GM12878 (cell line): ENCODE data around the gene GRIN2D. TPM values are rescaled to one million over a fixed set of nuclear protein-coding genes. Genes with fewer than 3 reads are reported as not detected.

Experiments
- ATAC-seq: fragments of 200-7000 bp; cut with Tn5 transposase; 3 replicates; pipeline ENCODE4 v1.9.1; 2020; ENCODE audit warnings: mild to moderate bottlenecking, moderate library complexity
- BruUV-seq: library from RNA; stranded (reverse); fragments of 400-500 nt; replicated peaks from 2 replicates; lab custom pipeline; 2021; lab: Mats Ljungman, UMichigan
- CTCF ChIA-PET: fragments of 300-600 bp; sonication (Branson Sonifier 250); formaldehyde crosslinking; extraction: SDS; loops from one replicate; lab custom pipeline; 2021; ENCODE audit warnings: inconsistent platforms; lab: Yijun Ruan, JAX
- POLR2A ChIA-PET: fragments of 350-600 bp; formaldehyde crosslinking; extraction: SDS; loops from one replicate; lab custom pipeline; 2021; ENCODE audit warnings: inconsistent platforms; lab: Charles Lee
- RAD21 ChIA-PET: fragments of 300-600 bp; sonication (Branson Sonifier 250); formaldehyde crosslinking; loops from one replicate; lab custom pipeline; 2023; ENCODE audit warnings: antibody characterized with exemption; ENCODE audit not compliant: unreplicated experiment; lab: Charles Lee
- SMC1A ChIA-PET: fragments of 300-600 bp; sonication (Branson Sonifier 250); formaldehyde crosslinking; loops from one replicate; lab custom pipeline; 2023; ENCODE audit not compliant: unreplicated experiment, uncharacterized antibody; lab: Charles Lee
- DNase-seq: peaks from one replicate; pipeline ENCODE4 v3.0.0-alpha.2; 2011; ENCODE audit warnings: low read depth, low spot score
- FAIRE-seq: peaks from 3 replicates; lab custom pipeline; 2011; peaks lifted over from hg19 to GRCh38; lab: Jason Lieb, UNC
- H2AFZ ChIP-seq: 2 replicates; pipeline ENCODE4 v1.6.0; 2011; ENCODE audit warnings: low read depth, low read length, control low read depth; ENCODE audit not compliant: control insufficient read depth
- H3K27ac ChIP-seq: 2 replicates; pipeline ENCODE4 v1.5.1; 2011; ENCODE audit warnings: control low read depth; ENCODE audit not compliant: control insufficient read depth, insufficient read depth
- H3K27me3 ChIP-seq, 2 experiments: replicated peaks in 1 of 2; 2 replicates each; pipeline versions ENCODE4 v1.6.0 to v1.6.1; 2011; ENCODE audit warnings: low read length in 1 of 2; ENCODE audit not compliant: control insufficient read depth in 2 of 2, insufficient read depth in 2 of 2
- H3K36me3 ChIP-seq, 2 experiments: 2 replicates each; pipeline ENCODE4 v1.5.1; 2011; ENCODE audit warnings: low read length in 1 of 2; ENCODE audit not compliant: control insufficient read depth in 2 of 2, insufficient read depth in 2 of 2
- H3K4me1 ChIP-seq: 2 replicates; pipeline ENCODE4 v1.6.1; 2011; ENCODE audit warnings: mild to moderate bottlenecking, low read length, moderate library complexity, mixed read lengths; ENCODE audit not compliant: control insufficient read depth, insufficient read depth
- H3K4me2 ChIP-seq: 2 replicates; pipeline ENCODE4 v1.6.0; 2011; ENCODE audit warnings: control low read depth; ENCODE audit not compliant: control insufficient read depth, insufficient read depth
- H3K4me3 ChIP-seq: fragments of 200-600 bp; sonication (generic); 2 replicates; pipeline ENCODE4 v1.5.1; 2016
- H3K79me2 ChIP-seq: 2 replicates; pipeline ENCODE4 v1.6.0; 2011; ENCODE audit warnings: low read length; ENCODE audit not compliant: control insufficient read depth, insufficient read depth
- H3K9ac ChIP-seq: 2 replicates; pipeline ENCODE4 v1.8.0; 2011; ENCODE audit warnings: low read length, control low read depth, mixed read lengths; ENCODE audit not compliant: control insufficient read depth, insufficient read depth
- H3K9me3 ChIP-seq: replicated peaks from 3 replicates; pipeline ENCODE4 v1.5.1; 2011; ENCODE audit warnings: mild to moderate bottlenecking, low read length; ENCODE audit not compliant: control insufficient read depth, insufficient read depth
- H4K20me1 ChIP-seq: 2 replicates; pipeline ENCODE4 v1.6.0; 2011; ENCODE audit not compliant: control insufficient read depth, insufficient read depth
- CTCF ChIP-seq, 3 experiments: IDR thresholded peaks in 2 of 3; conservative IDR thresholded peaks in 1 of 3; 2 replicates each; pipeline ENCODE4 v1.5.1; 2011; ENCODE audit warnings: low read depth in 3 of 3, low read length in 3 of 3, mild to moderate bottlenecking in 3 of 3, control low read depth in 2 of 3, moderate library complexity in 2 of 3, inconsistent platforms in 1 of 3, mixed read lengths in 1 of 3; ENCODE audit not compliant: control insufficient read depth in 2 of 3, insufficient read depth in 1 of 3; ENCODE audit errors: extremely low read depth in 1 of 3
- HDGF ChIP-seq: fragments of 450-650 bp; IDR thresholded peaks from 2 replicates; pipeline ENCODE4 v1.6.1; 2016; ENCODE audit warnings: antibody characterized with exemption
- IKZF1 ChIP-seq: fragments of 450-650 bp; conservative IDR thresholded peaks from 2 replicates; pipeline ENCODE4 v1.6.1; 2017; ENCODE audit warnings: antibody characterized with exemption, mild to moderate bottlenecking
- KAT2A ChIP-seq: conservative IDR thresholded peaks from 2 replicates; pipeline ENCODE4 v1.6.1; 2011; ENCODE audit warnings: low read depth, low read length; ENCODE audit not compliant: control insufficient read depth
- RAD21 ChIP-seq: IDR thresholded peaks from 2 replicates; pipeline ENCODE4 v1.6.1; 2011; ENCODE audit warnings: mild to moderate bottlenecking, low read depth, low read length, moderate library complexity; ENCODE audit not compliant: insufficient read depth
- RUNX3 ChIP-seq: IDR thresholded peaks from 2 replicates; pipeline ENCODE4 v1.6.1; 2012; ENCODE audit warnings: low read length, inconsistent platforms
- SMARCA5 ChIP-seq: fragments of 450-650 bp; IDR thresholded peaks from 2 replicates; pipeline ENCODE4 v1.6.1; 2017; ENCODE audit warnings: mild to moderate bottlenecking
- SMC3 ChIP-seq: IDR thresholded peaks from 2 replicates; pipeline ENCODE4 v1.6.1; 2011; ENCODE audit warnings: low read length, improper control_type of control experiment, borderline replicate concordance
- YY1 ChIP-seq: IDR thresholded peaks from 2 replicates; pipeline ENCODE4 v1.6.1; 2011; ENCODE audit warnings: low read depth, mild to moderate bottlenecking, low read length
- ZNF207 ChIP-seq: fragments of 450-650 bp; IDR thresholded peaks from 2 replicates; pipeline ENCODE4 v1.6.1; 2014; ENCODE audit warnings: antibody characterized with exemption, mild to moderate bottlenecking, borderline replicate concordance
- WGBS: methylation state at CpG from one replicate; pipeline ENCODE4 v1.1.6; 2016; ENCODE audit warnings: low lambda C conversion rate; ENCODE audit not compliant: insufficient replicate concordance, insufficient coverage; ENCODE audit errors: missing lambda C conversion rate; 5-methylcytosine and 5-hydroxymethylcytosine counted together
- in situ Hi-C: fragments of 300-500 bp; cut with MboI; formaldehyde crosslinking; loops from 9 replicates; pipeline ENCODE4 v1.14.3; 2018; ENCODE audit warnings: mixed read lengths
- intact Hi-C: fragments of 100-400 bp; cut with micrococcal nuclease; formaldehyde crosslinking; loops from one replicate; pipeline ENCODE4 v1.14.2; 2022; ENCODE audit not compliant: unreplicated experiment
- polyA plus RNA-seq, 11 experiments: library from polyadenylated mRNA; depleted of rRNA in 4 of 11; unstranded in 6 of 11; stranded (reverse) in 5 of 11; fragments of >200 nt; fragmentation: Nextera tagmentation in 4 of 11; fragmentation: Illumina TruSeq in 1 of 11; extraction: Ambion mirVana in 4 of 11; extraction: Trizol in 1 of 11; gene quantifications; 1 replicate in 1 of 11; 2 replicates in 10 of 11; pipeline versions ENCODE4 v1.2.1 to v1.2.3, GENCODE V29; 2011 to 2016; ENCODE audit warnings: inconsistent platforms in 2 of 11, missing spikeins in 2 of 11, low read depth in 1 of 11
- total RNA-seq, 4 experiments: library from RNA; depleted of rRNA in 3 of 4; stranded (reverse); fragments of >200 nt in 3 of 4; fragmentation: Illumina TruSeq in 1 of 4; extraction: Trizol in 1 of 4; gene quantifications; 2 replicates each; pipeline versions ENCODE4 v1.2.1 to v1.2.3, GENCODE V29; 2013 to 2021

The GRIN2D gene
- total and polyA plus RNA-seq, 10 of the 15 experiments (the other 5 are each of a cell fraction or from before 2014, with no cell fraction given) = 0.03 to 0.38 (median 0.04) TPM; not detected in 3

DNA sequence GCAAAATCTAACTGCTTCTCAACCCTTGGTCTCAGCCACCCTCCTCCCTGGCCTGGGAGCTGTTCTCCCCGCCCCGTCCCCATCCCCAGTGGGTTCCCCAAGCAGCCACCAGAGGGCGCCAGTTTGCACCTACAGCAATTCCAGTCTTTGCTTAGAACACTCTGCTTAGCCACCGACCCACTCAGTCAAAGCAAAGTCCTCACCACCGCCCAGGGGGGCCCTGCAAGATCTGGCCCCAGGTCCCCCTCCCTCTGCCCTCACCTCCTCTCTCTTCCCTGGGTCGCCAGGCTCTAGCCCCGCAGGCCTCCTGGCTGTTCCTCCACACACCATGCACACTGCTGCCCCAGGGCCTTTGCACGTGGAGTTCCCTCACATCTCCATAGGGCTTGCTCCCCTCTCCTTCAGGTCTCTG is 42.1 kb upstream of the GRIN2D start:
- ATAC-seq (peak; percentile 100), DNase-seq (no peak)
- Histone ChIP-seq H3K9ac (no peak overlapping the region), H3K27ac (no peak overlapping the region), H3K79me2 (no peaks in the 10 kb centered on the region)
- intact Hi-C loops = loop anchor here (1.0 to 2.0 kb wide), 2 partner anchors 94 to 233 kb away; partner anchors contain the start of gene GRWD1
- TF ChIP-seq SMC3 = peak; percentile 67
- TF ChIP-seq KAT2A = no peak
- TF ChIP-seq YY1 = 0 out of 2 replicates have a peak, but pooled peaks have one; percentile 37
- TF ChIP-seq SMARCA5 = 0 out of 2 replicates have a peak, but pooled peaks have one; percentile 60
- no peak for TF ChIP-seq ZNF207
- no peak for TF ChIP-seq IKZF1
- peak; percentile 61 for TF ChIP-seq RAD21
- no peak for TF ChIP-seq HDGF
- peak; percentile 71 to 93 (median 90) for TF ChIP-seq CTCF (IDR thresholded peaks at IDR 0.05 in 2 of 3, conservative IDR thresholded peaks at IDR 0.05 in 1 of 3; ENCODE audit: control insufficient read depth in 2 of 3, extremely low read depth in 1 of 3, insufficient read depth in 1 of 3, low read depth in 3 of 3, low read length in 3 of 3)
- no peak for TF ChIP-seq RUNX3
- TF ChIP-seq, all 136 proteins: peak for 5
- POLR2A ChIA-PET = interaction anchor here (0.8 to 1.6 kb wide), 2 partner anchors 10 to 12 kb away, joined by 3 to 6 read pairs; partner anchors contain the start of genes SYNGR4 and TMEM143
- SMC1A ChIA-PET = interaction anchor here (1.0 to 1.3 kb wide), 3 partner anchors 9 to 233 kb away, joined by 3 to 8 read pairs (median 4); no protein-coding TSS in a partner anchor
- Histone ChIP-seq H4K20me1 (no peaks in the 10 kb centered on the region), H3K4me3 (no peak overlapping the region), H3K9me3 (no peaks in the 10 kb centered on the region), H3K36me3 (no peaks in the 10 kb centered on the region; a peak in 1 of 4 replicates), H3K4me2 (no peak overlapping the region), H3K27me3 (no peaks in the 10 kb centered on the region), H3K4me1 (no peaks in the 10 kb centered on the region), H2AFZ (no peak overlapping the region)
- in situ Hi-C loops = no loop called here
- RAD21 ChIA-PET = interaction anchor here (0.7 to 1.3 kb wide), 6 partner anchors 11 to 258 kb away, joined by 3 to 10 read pairs (median 4); partner anchors contain the start of genes SYNGR4 and TMEM143
- BruUV-seq = no TSS peak
- CTCF ChIA-PET = interaction anchor here (0.6 to 3.3 kb wide), 7 partner anchors 9 to 257 kb away, joined by 3 to 21 read pairs (median 5); partner anchors contain the start of genes KDELR1, SYNGR4 and TMEM143
- FAIRE-seq = no peak
- 20% methylated on average over 6 of the region's 8 CpGs for WGBS
